Measurements from ENCODE around the gene ITGA11. TPM values are rescaled to one million over a fixed set of nuclear protein-coding genes. Genes with fewer than 3 reads are reported as not detected.

ITGA11 gene
- polyA plus RNA-seq, 1 of the 3 experiments (the other 2 are of a cell fraction) = 0.49 TPM

- Histone ChIP-seq H3F3A (replicated peaks; ENCODE audit: insufficient read depth) (no peaks in the 10 kb centered on the region), H2AFZ (ENCODE audit: low read depth) (no peak overlapping the region; the same call in 1 of the 2 replicates), H3K79me2 (ENCODE audit: insufficient read depth) (no peaks in the 10 kb centered on the region), H4K20me1 (ENCODE audit: insufficient read depth) (no peaks in the 10 kb centered on the region), H3K36me3 (replicated peaks in 1 of 2; ENCODE audit: control insufficient read depth in 1 of 2, insufficient read depth in 2 of 2, low read length in 1 of 2) (no peaks in the 10 kb centered on the region), H3K9me3 (no peaks in the 10 kb centered on the region), H3K9me2 (no peaks in the 10 kb centered on the region), H3K4me1 (ENCODE audit: control insufficient read depth in 1 of 2, insufficient read depth in 2 of 2, low read depth in 1 of 2, low read length in 1 of 2) (no peaks in the 10 kb centered on the region; a peak in 1 of 4 replicates), H3K9ac (no peak overlapping the region), H3K27me3 (ENCODE audit: insufficient read depth) (peaks cover 3% of the 10 kb centered on the region; the same call in 1 of the 2 replicates), H3K4me3 (ENCODE audit: low read depth in 2 of 2, low read length in 1 of 2) (no peak overlapping the region), H3K27ac (ENCODE audit: low read depth in 2 of 2, low read length in 1 of 2) (no peak overlapping the region), H3K4me2 (no peak overlapping the region)
- ChIA-PET POLR2A (no interaction called here), CTCF (no interaction called here)
- no peak for DNase-seq
- TF ChIP-seq ELF1 (IDR thresholded peaks at IDR 0.05) (no peak), MAX (IDR thresholded peaks at IDR 0.05; ENCODE audit: low read depth) (no peak), NRF1 (IDR thresholded peaks at IDR 0.05; ENCODE audit: low read depth, low read length) (no peak), SIN3A (IDR thresholded peaks at IDR 0.05; ENCODE audit: borderline replicate concordance, low read depth, low read length) (no peak), SMC3 (IDR thresholded peaks at IDR 0.05; ENCODE audit: low read depth, low read length) (no peak), ZBTB33 (IDR thresholded peaks at IDR 0.05; ENCODE audit: borderline replicate concordance, low read depth) (no peak), MEF2A (IDR thresholded peaks at IDR 0.05; ENCODE audit: borderline replicate concordance, low read depth) (no peak)
These were observed 12.4 kb upstream of the ITGA11 start for GRCh38 chr15:68444336-68444735.

- Histone ChIP-seq H3K27ac (ENCODE audit: low read depth in 2 of 2, low read length in 1 of 2) (no peak overlapping the region), H3K79me2 (ENCODE audit: insufficient read depth) (no peaks in the 10 kb centered on the region), H3K9me3 (no peaks in the 10 kb centered on the region), H3F3A (replicated peaks; ENCODE audit: insufficient read depth) (no peaks in the 10 kb centered on the region), H3K9ac (no peak overlapping the region), H3K4me2 (no peak overlapping the region), H3K4me1 (ENCODE audit: control insufficient read depth in 1 of 2, insufficient read depth in 2 of 2, low read depth in 1 of 2, low read length in 1 of 2) (no peaks in the 10 kb centered on the region; a peak in 1 of 4 replicates), H2AFZ (ENCODE audit: low read depth) (no peak overlapping the region), H3K27me3 (ENCODE audit: insufficient read depth) (no peaks in the 10 kb centered on the region), H4K20me1 (ENCODE audit: insufficient read depth) (no peaks in the 10 kb centered on the region), H3K36me3 (replicated peaks in 1 of 2; ENCODE audit: control insufficient read depth in 1 of 2, insufficient read depth in 2 of 2, low read length in 1 of 2) (no peaks in the 10 kb centered on the region), H3K4me3 (ENCODE audit: low read depth in 2 of 2, low read length in 1 of 2) (no peak overlapping the region), H3K9me2 (no peaks in the 10 kb centered on the region)
- ChIA-PET POLR2A (no interaction called here), CTCF (interaction anchor here (1.1 to 1.3 kb wide), 2 partner anchors 107 to 137 kb away, joined by 3 to 4 read pairs; no protein-coding TSS in a partner anchor)
- TF ChIP-seq YY1 (IDR thresholded peaks at IDR 0.05; ENCODE audit: low read depth) (no peak), ZBTB33 (IDR thresholded peaks at IDR 0.05; ENCODE audit: borderline replicate concordance, low read depth) (no peak), NRF1 (IDR thresholded peaks at IDR 0.05; ENCODE audit: low read depth, low read length) (no peak), NFIC (IDR thresholded peaks at IDR 0.05; ENCODE audit: borderline replicate concordance) (no peak), USF1 (IDR thresholded peaks at IDR 0.05; ENCODE audit: borderline replicate concordance, low read depth) (no peak), GATA2 (CRISPR knock-in tag; IDR thresholded peaks at IDR 0.05) (no peak), SMC3 (IDR thresholded peaks at IDR 0.05; ENCODE audit: low read depth, low read length) (no peak), TEAD4 (IDR thresholded peaks at IDR 0.05; ENCODE audit: borderline replicate concordance, insufficient read depth) (no peak), MXI1 (IDR thresholded peaks at IDR 0.05; ENCODE audit: low read depth, low read length) (no peak)
- 83% methylated on average over 2 of the region's 2 CpGs for WGBS (ENCODE audit: low lambda C conversion rate)
- DNase-seq = no peak
These were observed 10.9 kb upstream of the ITGA11 start for GRCh38 chr15:68442903-68443302.

Data from SK-N-SH (cell line).